Measurements from ENCODE around the gene LDLRAD4.

Gene LDLRAD4

GRCh38 chr18:13357289-13357688 is 138.7 kb downstream of the LDLRAD4 start:
- DNase-seq: no peak

DNA sequence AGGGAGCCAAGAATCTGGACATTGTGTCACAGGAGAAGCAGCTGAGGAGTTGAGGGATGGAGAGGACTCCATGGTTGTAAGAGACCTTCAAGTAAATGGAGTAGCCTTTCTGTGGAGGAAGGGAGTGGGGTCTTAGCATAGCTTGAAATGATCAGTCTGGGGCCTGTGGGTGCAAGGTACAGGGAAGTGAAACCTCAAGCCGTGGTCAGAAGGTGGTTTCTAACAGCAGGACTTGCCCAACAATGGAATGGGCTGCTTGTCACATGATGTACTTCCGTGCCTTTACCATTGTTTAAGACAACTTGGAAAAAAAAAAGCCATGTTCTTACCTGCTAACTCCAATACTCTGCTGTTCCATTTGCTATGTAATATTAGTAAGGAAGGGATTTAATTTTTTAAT is 140.7 kb downstream of the LDLRAD4 start:
- no peak for DNase-seq

DNA sequence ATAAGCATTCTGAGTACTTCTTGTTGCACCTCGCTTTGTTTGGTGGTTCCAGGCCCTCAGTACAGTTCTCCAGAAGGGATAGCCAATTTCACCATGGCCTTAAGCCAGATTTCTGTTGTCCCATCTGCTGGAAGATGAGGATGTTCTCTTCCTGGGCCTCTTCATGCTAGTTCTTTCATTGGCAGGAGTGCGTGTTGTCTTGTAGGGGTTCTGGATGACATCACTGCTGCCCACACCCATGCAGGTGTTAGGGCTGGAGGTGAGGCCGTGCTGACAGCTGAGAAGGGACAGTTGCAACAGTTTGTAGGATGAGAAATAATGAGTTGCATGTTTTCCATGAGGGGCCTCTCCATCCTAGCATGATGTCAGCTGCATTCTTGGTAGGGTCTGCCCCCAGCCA is 142.9 kb downstream of the LDLRAD4 start:
- DNase-seq: no peak

DNA sequence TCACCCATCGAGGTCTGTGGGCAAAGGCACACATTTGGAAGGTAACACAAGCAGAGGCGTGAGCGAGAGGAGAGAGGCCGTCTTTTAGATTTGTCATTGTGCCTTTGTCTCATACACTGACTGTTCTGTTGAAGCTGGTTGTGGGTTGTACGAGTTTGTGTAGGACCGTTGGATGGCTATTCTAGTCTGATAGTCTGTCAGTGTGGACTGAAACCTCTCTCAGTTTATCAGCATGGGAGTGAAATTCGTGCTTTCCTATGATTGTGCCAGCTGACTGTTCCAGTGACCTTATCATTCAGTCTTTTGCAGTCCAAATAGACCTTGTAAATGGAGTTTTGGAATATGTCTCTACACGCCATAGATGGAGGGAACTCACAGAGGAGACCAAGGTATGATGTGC is 143.5 kb downstream of the LDLRAD4 start:
- no peak for DNase-seq

GRCh38 chr18:13362607-13363006 is 144.0 kb downstream of the LDLRAD4 start:
- no peak for DNase-seq

DNA sequence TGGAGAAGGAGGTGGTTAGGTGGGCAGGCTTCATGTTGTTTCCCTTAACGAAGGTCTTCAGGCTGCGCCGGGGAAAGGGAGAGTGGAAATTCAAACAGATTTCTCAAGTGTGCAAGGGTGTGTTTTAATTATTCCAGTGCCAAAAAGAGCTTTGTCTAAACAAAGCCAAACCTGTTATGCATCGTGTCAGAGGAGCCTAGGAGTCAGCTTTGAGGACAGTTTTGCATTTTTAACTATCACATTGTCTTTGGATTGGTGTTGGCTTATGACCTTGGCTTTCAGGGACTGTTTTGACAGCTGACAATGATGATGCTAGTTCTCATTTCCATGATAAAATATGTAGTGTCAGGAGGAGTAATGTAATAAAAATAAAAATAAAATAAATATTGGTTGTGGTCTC is 144.8 kb downstream of the LDLRAD4 start:
- DNase-seq: no peak

DNA sequence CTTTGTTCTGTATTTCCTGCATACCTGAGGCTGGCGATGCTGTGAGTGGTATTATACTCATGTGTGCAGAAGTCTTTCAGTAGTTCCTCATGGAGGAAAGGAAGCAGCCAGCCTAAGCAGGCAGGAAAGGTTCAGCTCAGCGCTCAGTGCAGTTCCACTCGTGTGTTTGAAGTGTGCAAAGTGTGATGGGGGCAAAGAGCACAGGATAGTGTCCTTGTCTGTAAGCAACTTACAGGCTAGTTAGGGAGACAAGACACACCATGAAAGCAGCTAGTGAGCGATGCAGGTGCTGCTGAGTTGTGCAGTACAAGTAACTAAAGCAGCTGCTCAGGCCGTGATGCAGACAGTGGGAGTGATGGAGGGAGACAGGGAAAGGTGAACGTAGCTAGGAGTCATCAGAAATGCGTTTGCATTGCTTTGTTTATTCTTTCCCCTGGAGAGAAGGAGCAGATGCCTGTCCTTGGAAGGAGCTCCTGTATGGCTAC is 146.2 kb downstream of the LDLRAD4 start:
- no peak for DNase-seq

GRCh38 chr18:13366131-13366530 is 147.6 kb downstream of the LDLRAD4 start:
- DNase-seq: no peak

DNA sequence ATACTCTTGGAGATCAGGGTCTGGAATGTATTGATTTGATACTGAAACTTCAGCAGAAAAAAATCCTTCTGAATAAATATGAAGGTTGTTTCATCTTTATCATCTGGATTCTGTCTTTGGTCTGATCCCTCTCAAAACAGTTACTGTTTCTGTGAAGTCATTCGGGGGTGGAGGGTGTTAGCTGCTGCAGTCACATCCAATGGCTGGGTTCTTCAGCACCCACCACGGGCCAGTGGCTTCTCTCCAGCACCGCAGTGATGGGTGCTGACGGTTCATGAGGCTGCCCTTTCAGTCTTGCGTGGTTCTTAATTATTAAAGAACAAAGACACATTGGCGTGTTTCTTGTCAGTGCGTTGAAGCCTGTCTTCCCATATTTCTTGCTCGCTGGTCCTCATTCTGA is 148.0 kb downstream of the LDLRAD4 start:
- DNase-seq: no peak

DNA sequence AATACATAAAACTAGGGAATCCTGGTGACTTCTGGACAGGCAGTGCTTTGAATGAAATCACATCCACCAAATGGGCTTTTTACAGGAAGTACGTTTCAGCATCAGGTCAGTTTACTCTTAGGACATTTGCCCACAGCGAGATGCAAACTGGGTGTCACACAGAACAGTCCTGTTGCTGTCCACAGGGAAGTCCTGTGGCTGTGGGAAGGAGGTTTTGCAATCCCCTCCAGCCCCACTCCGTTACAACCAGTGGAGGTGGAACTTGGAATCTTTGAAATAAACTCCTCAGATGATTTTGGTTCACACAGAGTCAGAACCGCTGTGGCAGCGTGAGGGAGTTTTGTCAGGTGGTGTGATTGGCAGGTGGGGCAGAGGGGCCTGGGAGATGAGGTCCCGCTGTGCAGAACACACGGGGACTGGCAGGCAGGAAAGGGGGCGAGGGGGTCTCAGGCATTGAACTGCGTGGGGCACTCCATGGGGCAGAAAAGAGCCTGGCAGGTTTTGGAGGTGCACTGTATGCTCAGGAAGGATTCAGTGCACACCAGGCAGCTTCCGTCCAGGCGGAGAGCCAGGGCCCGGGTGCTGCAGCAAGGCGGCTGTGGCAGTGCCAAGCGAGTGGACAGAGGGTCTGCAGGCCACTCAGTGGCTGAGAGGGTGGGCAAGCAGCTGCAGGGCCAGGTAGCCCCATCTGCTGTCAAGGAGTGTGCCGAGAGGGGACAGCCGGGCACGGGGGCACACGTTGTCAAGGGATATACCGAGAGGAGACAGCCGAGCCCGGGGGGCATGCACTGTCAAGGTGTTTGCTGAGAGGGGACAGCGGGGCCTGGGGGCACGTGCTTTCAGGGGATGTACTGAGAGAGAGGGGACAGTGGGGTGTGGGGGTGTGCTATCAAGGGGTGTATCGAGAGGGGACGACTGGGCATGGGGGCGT is 148.7 kb downstream of the LDLRAD4 start:
- DNase-seq: no peak

- DNase-seq: no peak
These were observed 149.7 kb downstream of the LDLRAD4 start for GRCh38 chr18:13368080-13368813.

DNA sequence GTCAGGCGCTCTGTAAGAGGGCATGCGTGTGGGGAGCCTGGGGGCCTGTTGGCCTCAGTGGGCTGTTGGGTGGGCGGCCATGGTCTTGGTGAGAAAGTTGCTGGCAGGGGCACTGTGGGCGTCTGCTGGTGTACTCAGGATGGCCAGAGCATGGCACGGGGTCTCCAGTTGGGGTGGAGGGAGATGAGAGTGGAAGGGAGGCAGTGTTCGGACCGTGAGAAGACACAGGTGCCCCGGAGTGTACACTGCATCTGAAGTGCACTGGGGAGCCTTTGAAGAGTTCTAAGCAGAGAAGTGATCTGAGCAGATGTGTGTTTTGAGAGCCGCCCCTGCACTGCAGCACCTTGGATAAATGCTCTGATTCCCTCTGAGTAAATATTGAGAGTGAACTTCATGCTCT is 150.8 kb downstream of the LDLRAD4 start:
- DNase-seq: no peak

DNA sequence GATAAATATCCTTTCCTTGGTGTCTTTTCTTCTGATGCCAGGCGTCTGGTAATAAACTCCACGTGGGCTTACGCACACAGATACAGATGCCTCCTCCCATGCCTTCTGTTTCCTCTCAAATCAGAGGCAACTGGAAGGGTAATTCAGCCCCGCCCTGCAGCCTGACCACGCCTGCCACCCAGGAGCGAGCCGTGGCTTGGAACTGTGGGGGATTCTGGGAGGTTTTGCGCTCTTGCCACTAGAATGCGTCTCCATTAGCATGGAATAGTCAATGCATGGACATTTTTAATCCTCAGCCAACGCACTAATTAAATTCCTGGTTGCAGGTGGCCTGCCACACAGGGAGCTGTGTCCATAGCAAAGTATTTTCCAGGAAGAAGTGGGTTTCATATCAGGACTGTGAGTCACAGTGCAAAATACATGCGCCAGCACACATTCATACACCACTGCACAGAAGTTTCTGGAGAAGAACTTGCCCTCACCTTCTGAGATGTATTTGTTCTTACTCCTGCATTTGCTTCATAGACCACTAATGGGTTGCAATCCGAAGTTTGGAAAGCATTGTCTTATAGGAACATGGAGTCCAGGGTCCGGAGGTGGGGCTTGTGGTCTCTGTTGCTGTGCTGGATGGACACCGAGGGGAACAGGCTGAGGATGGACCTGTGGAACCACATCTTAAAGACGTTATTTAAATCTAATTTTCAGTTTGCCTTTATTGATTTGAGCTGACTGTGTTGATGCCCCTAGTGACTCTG is 151.4 kb downstream of the LDLRAD4 start:
- no peak for DNase-seq

- DNase-seq: no peak
These were observed 152.6 kb downstream of the LDLRAD4 start for GRCh38 chr18:13370995-13371625.

DNA sequence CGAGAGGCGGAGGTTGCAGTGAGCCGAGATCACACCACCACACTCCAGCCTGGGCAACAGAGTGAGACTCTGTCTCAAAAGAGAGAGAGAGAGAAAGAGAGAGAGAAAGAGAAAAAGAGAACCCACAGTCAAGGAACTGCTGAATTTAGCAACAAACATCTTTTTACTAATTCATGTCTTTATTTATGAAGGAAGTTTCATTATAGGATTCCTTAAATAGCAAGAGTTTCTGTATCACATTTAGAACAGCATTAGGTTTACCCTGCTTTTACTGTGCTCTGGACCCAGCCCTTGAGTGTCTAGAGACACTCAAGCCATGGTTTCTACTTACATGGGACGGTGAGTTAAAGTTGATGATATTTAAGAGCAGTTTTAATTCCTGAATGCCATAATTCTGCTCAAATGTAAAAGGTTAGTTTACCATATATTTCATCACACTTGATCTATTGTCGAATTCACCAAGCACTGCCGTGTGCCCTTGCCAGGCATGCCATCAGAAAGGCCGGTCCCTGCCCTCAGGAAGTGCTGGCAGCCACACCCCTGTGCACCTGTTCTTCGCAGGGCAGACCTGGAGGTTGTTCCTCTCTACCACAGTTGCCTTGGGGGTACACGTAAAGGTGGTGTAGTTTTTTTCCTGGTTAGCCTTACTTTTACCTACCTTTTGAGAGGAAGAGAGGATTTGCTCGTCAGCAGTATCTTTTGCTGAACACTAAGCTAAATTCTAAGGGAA is 153.3 kb downstream of the LDLRAD4 start:
- no peak for DNase-seq

DNA sequence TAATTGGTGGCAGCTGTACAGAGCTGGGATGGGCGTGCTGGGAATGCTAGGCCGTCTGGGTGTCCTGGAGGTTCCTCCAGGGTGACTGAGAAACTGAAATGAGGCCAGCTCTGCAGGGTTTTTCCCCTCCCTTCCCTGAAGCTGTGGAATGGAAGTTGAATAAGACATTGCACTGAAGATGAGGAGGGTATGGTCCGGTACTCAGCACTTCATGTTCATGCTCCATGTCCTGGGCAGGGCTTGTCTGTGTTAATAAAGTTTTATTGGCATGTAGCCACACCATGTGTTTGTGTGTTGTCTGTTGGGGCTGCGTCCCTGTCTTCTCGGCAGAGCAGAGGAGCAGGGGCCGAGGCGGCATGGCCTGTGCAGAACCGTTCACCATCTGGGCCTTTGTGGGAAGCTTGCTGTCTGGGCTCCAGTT is 154.0 kb downstream of the LDLRAD4 start:
- DNase-seq: no peak

- DNase-seq: no peak
These were observed 155.5 kb downstream of the LDLRAD4 start for GRCh38 chr18:13374096-13374467.

- DNase-seq: no peak
These were observed 156.1 kb downstream of the LDLRAD4 start for GRCh38 chr18:13374468-13375301.

DNA sequence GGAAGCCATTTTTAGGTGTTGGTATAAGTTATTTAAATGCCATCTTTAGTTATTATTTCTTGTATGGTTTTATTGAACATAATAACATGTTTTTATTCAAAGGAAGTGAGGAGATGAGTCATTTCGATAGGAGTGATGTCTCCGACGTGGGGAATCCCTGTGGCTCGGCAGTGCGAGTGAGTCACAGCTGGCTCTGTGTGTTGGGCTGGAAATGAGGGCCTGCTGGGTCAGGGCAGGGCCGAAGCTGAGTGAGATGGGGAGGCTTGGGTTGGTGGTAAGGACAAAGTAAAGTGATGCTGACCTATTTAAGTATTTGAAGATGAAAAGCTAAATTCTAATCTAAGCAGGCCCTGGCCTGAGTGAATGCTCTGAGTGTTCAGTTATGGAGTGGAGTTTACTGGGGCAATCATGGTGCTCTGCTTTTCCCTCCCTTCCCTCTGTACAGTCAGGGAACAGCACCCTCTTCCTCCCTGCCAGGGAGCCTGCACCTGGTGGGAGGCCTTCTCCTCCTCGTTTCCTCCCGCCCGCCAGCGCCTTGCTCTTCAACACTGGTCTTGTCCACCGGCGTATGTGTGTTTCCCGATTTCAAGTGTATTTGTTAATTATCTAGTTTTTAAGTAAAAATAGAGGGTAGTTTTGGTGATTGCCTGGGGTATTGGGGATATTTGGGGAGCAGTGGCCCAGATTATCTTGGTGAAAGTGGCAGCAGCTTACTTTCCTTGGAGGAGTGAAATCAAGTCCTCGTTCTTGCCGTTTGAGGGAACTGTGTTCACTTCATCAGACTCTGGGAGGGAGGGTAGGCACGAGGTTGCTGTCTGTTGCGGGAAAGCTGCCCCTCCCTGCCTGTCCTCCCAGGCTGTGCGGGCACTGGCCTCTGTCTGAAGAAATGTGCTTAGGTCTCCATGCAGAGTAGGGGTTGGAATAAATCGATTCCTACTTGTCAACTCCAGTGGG is 157.0 kb downstream of the LDLRAD4 start:
- no peak for DNase-seq

GRCh38 chr18:13376298-13376840 is 157.8 kb downstream of the LDLRAD4 start:
- DNase-seq: no peak

All from NCI-H526 treated with DMSO at 0.1 percent for 48 hours (cell line).